ENCODE results near the gene RAP2B.

DNA sequence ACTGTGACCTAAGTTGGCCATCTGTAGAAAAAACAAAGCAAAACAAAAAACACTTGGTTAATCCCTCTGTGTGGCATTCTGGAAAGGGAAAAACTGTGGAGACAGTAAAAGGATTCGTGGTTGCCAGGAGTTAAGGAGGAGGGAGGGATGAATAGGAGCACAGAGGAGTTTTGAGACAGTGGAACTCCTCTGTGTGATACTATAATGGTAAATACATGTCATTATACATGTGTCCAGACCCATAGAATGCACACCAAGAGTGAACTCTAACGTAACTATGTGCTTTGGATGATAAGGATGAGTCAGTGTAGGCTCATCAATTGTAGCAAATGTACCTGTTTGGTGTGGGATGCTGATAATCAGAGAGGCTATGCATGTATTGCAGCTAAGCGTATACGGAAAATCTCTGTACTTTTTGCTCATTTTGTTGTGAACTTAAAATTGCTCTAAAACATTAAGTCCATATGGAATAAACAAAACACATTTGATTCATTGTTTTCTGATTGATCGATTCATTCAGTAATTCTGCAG, 33.4 kb downstream of the RAP2B start:
- TF ChIP-seq, protein P1, sequence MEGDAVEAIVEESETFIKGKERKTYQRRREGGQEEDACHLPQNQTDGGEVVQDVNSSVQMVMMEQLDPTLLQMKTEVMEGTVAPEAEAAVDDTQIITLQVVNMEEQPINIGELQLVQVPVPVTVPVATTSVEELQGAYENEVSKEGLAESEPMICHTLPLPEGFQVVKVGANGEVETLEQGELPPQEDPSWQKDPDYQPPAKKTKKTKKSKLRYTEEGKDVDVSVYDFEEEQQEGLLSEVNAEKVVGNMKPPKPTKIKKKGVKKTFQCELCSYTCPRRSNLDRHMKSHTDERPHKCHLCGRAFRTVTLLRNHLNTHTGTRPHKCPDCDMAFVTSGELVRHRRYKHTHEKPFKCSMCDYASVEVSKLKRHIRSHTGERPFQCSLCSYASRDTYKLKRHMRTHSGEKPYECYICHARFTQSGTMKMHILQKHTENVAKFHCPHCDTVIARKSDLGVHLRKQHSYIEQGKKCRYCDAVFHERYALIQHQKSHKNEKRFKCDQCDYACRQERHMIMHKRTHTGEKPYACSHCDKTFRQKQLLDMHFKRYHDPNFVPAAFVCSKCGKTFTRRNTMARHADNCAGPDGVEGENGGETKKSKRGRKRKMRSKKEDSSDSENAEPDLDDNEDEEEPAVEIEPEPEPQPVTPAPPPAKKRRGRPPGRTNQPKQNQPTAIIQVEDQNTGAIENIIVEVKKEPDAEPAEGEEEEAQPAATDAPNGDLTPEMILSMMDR (IDR thresholded peaks at IDR 0.05 in 4 of 5, conservative IDR thresholded peaks at IDR 0.05 in 1 of 5), result no peak
- TF ChIP-seq POLR2A (IDR thresholded peaks at IDR 0.05), result no peak

Measured in gastrocnemius medialis (tissue), 4 donors.